Loucy (cell line): ENCODE data around the gene RPP40.

ENCODE experiments used
- H2AFZ ChIP-seq: fragments of 200-600 bp; sonication (generic); 2 replicates; pipeline ENCODE4 v1.6.0; 2016; ENCODE audit warnings: antibody characterized with exemption, mild to moderate bottlenecking, low read length, moderate library complexity
- H3F3A ChIP-seq: fragments of 200-600 bp; 2 replicates; pipeline ENCODE4 v1.6.0; 2016; ENCODE audit warnings: antibody characterized with exemption, low read depth, mild to moderate bottlenecking
- H3K27me3 ChIP-seq: fragments of 200-600 bp; sonication (generic); 2 replicates; pipeline ENCODE4 v1.6.1; 2014; ENCODE audit warnings: low read length, mild to moderate bottlenecking; ENCODE audit not compliant: insufficient read depth, poor library complexity, severe bottlenecking
- H3K36me3 ChIP-seq: fragments of 200-600 bp; sonication (generic); 2 replicates; pipeline ENCODE4 v1.6.1; 2016; ENCODE audit warnings: low read length; ENCODE audit not compliant: insufficient read depth
- H3K4me1 ChIP-seq: fragments of 200-600 bp; sonication (generic); 2 replicates; pipeline ENCODE4 v1.5.1; 2014; ENCODE audit warnings: low read length, mild to moderate bottlenecking; ENCODE audit not compliant: insufficient read depth, poor library complexity, severe bottlenecking
- H3K4me2 ChIP-seq: fragments of 200-600 bp; sonication (generic); 2 replicates; pipeline ENCODE4 v1.6.0; 2014; ENCODE audit warnings: antibody characterized with exemption, low read length, low read depth, mild to moderate bottlenecking; ENCODE audit not compliant: poor library complexity, severe bottlenecking
- H3K4me3 ChIP-seq: fragments of 200-600 bp; sonication (generic); 2 replicates; pipeline ENCODE4 v1.5.1; 2014; ENCODE audit warnings: low read length, mild to moderate bottlenecking, mixed read lengths; ENCODE audit not compliant: poor library complexity, severe bottlenecking
- H3K79me2 ChIP-seq: fragments of 200-600 bp; sonication (generic); 2 replicates; pipeline ENCODE4 v1.6.1; 2014; ENCODE audit warnings: low read length; ENCODE audit not compliant: insufficient read depth
- H3K9ac ChIP-seq: fragments of 200-600 bp; sonication (generic); 2 replicates; pipeline ENCODE4 v1.6.0; 2014; ENCODE audit warnings: mild to moderate bottlenecking, low read depth, low read length, moderate library complexity; ENCODE audit not compliant: poor library complexity, severe bottlenecking
- H3K9me2 ChIP-seq: fragments of 200-600 bp; sonication (generic); replicated peaks from 2 replicates; pipeline ENCODE4 v1.6.1; 2016; ENCODE audit warnings: low read depth, low read length, mixed read lengths
- H3K9me3 ChIP-seq: fragments of 200-600 bp; sonication (generic); 2 replicates; pipeline ENCODE4 v1.6.1; 2014; ENCODE audit warnings: mild to moderate bottlenecking, antibody characterized with exemption, low read length, low read depth; ENCODE audit not compliant: insufficient read depth
- H4K20me1 ChIP-seq: fragments of 200-600 bp; sonication (generic); 2 replicates; pipeline ENCODE4 v1.6.0; 2014; ENCODE audit warnings: antibody characterized with exemption, low read length, mild to moderate bottlenecking; ENCODE audit not compliant: insufficient read depth, poor library complexity, severe bottlenecking
- CTCF ChIP-seq: fragments of 200-600 bp; sonication (generic); conservative IDR thresholded peaks from 2 replicates; pipeline ENCODE4 v1.5.1; 2014; ENCODE audit warnings: mild to moderate bottlenecking, antibody characterized with exemption, low read length
- EZH2phosphoT487 ChIP-seq: fragments of 200-600 bp; IDR thresholded peaks from 2 replicates; pipeline ENCODE4 v1.6.1; 2018; ENCODE audit warnings: antibody characterized with exemption, mild to moderate bottlenecking, moderate library complexity, borderline replicate concordance

RPP40 gene

GRCh38 chr6:5031150-5031549, 27.3 kb upstream of the RPP40 start:
- no peaks in the 10 kb centered on the region for H4K20me1 ChIP-seq
- peak overlapping the region; percentile 52 for H2AFZ ChIP-seq
- no peak overlapping the region for H3K9ac ChIP-seq
- H3K4me2 ChIP-seq: no peak overlapping the region
- TF ChIP-seq EZH2phosphoT487 (no peak), CTCF (no peak)
- no peak overlapping the region for H3K4me3 ChIP-seq
- H3K9me3 ChIP-seq: no peaks in the 10 kb centered on the region
- H3K4me1 ChIP-seq: no peaks in the 10 kb centered on the region
- no peaks in the 10 kb centered on the region for H3K27me3 ChIP-seq
- no peaks in the 10 kb centered on the region for H3K9me2 ChIP-seq
- H3F3A ChIP-seq: no peaks in the 10 kb centered on the region
- H3K79me2 ChIP-seq: no peaks in the 10 kb centered on the region
- no peaks in the 10 kb centered on the region for H3K36me3 ChIP-seq

GRCh38 chr6:5030596-5031136, 26.8 kb upstream of the RPP40 start:
- Histone ChIP-seq H2AFZ (peak overlapping the region; percentile 52), H3F3A (no peaks in the 10 kb centered on the region), H3K79me2 (no peaks in the 10 kb centered on the region), H3K27me3 (no peaks in the 10 kb centered on the region), H3K36me3 (no peaks in the 10 kb centered on the region), H3K9me2 (no peaks in the 10 kb centered on the region), H3K4me3 (no peak overlapping the region), H4K20me1 (no peaks in the 10 kb centered on the region), H3K9ac (no peak overlapping the region), H3K4me2 (no peak overlapping the region), H3K4me1 (no peaks in the 10 kb centered on the region), H3K9me3 (no peaks in the 10 kb centered on the region)
- no peak for TF ChIP-seq EZH2phosphoT487
- TF ChIP-seq CTCF: peak; percentile 83

- TF ChIP-seq CTCF: no peak
- TF ChIP-seq EZH2phosphoT487: no peak
- H3K79me2 ChIP-seq: no peaks in the 10 kb centered on the region
- H3K9me2 ChIP-seq: no peaks in the 10 kb centered on the region
- H3K4me2 ChIP-seq: no peak overlapping the region
- H3F3A ChIP-seq: no peaks in the 10 kb centered on the region
- no peak overlapping the region for H2AFZ ChIP-seq
- no peaks in the 10 kb centered on the region for H3K36me3 ChIP-seq
- H3K9me3 ChIP-seq: no peaks in the 10 kb centered on the region
- H3K4me3 ChIP-seq: no peak overlapping the region
- no peaks in the 10 kb centered on the region for H3K4me1 ChIP-seq
- H3K9ac ChIP-seq: no peak overlapping the region
- no peaks in the 10 kb centered on the region for H4K20me1 ChIP-seq
- H3K27me3 ChIP-seq: no peaks in the 10 kb centered on the region
Observed at GRCh38 chr6:5029609-5030008, 25.8 kb upstream of the RPP40 start.
